Thyroid gland (tissue), 4 donors: Measurements from ENCODE around the gene NDUFA11.

Experiments
- CTCF ChIP-seq, 6 experiments: fragments of 200-600 bp in 3 of 6; fragments of 450-650 bp in 3 of 6; sonication (generic) in 3 of 6; IDR thresholded peaks; one replicate each; pipeline ENCODE4 v1.5.1; 2016 to 2019; ENCODE audit warnings: antibody characterized with exemption in 6 of 6, mild to moderate bottlenecking in 2 of 6, inconsistent platforms in 1 of 6, moderate library complexity in 1 of 6
- POLR2A ChIP-seq, 2 donors: fragments of 450-650 bp; IDR thresholded peaks; one replicate each; pipeline ENCODE4 v1.6.1; 2017; ENCODE audit warnings: antibody characterized with exemption in 2 of 2, mild to moderate bottlenecking in 2 of 2, moderate library complexity in 1 of 2

GRCh38 chr19:5891938-5892771, 11.4 kb downstream of the NDUFA11 start:
- TF ChIP-seq CTCF (IDR thresholded peaks at IDR 0.05) (peak; percentile 30 to 70 (median 48)), POLR2A (IDR thresholded peaks at IDR 0.05) (no peak)
